Measurements from ENCODE around the gene RPAP3.

RPAP3 gene

DNA sequence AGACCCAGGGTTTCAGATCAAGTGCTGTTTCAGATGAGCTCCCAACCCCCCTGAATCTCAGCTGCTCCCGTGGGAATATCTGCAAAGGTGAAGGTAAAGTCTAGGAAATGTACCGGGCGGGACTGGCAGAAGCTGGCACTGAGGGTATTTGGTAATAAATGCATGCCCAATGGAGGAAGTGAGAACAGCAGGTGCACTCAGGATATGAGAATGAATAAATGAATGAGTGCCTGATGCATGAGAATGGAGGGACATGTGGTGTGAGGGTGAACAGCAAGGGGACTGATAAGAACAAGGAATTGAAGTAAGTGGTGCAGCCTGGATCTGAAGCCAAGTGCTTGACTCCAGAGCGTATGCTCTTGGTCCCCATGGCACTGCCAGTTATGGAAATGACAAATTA is 41.3 kb upstream of the RPAP3 start:
- TF ChIP-seq, protein P1, sequence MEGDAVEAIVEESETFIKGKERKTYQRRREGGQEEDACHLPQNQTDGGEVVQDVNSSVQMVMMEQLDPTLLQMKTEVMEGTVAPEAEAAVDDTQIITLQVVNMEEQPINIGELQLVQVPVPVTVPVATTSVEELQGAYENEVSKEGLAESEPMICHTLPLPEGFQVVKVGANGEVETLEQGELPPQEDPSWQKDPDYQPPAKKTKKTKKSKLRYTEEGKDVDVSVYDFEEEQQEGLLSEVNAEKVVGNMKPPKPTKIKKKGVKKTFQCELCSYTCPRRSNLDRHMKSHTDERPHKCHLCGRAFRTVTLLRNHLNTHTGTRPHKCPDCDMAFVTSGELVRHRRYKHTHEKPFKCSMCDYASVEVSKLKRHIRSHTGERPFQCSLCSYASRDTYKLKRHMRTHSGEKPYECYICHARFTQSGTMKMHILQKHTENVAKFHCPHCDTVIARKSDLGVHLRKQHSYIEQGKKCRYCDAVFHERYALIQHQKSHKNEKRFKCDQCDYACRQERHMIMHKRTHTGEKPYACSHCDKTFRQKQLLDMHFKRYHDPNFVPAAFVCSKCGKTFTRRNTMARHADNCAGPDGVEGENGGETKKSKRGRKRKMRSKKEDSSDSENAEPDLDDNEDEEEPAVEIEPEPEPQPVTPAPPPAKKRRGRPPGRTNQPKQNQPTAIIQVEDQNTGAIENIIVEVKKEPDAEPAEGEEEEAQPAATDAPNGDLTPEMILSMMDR (IDR thresholded peaks at IDR 0.05; ENCODE audit: borderline replicate concordance, control extremely low read depth, extremely low read depth, insufficient read depth, missing control alignments): no peak
- in situ Hi-C loops (cut with MboI; ENCODE audit: low sequenced_read_pairs, unreplicated experiment): no loop called here
- DNase-seq (ENCODE audit: low spot score): peak; percentile 28

DNA sequence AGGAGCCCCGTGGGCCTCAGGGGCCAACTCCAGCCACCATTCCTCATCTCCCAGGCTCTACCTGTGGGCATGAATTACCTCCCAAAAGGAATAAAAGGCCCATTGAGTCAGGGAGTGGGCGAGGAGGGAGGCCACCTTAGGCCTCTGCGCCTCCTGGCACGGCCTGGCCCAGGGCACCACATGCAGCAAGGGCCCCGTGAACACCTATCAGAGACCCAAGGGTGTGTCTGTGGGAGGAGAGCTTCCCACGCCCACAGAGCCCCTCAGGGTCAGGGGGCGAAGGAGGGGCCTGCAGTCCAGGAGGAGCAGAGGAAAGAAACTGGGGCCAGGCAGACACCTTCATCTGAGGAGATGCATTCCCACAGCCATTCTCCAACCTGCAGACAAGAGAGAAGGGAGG is 40.7 kb upstream of the RPAP3 start:
- TF ChIP-seq, protein P1 (IDR thresholded peaks at IDR 0.05; ENCODE audit: borderline replicate concordance, control extremely low read depth, extremely low read depth, insufficient read depth, missing control alignments): no peak
- DNase-seq (ENCODE audit: low spot score): peak; percentile 22
- in situ Hi-C loops (cut with MboI; ENCODE audit: low sequenced_read_pairs, unreplicated experiment): no loop called here

DNA sequence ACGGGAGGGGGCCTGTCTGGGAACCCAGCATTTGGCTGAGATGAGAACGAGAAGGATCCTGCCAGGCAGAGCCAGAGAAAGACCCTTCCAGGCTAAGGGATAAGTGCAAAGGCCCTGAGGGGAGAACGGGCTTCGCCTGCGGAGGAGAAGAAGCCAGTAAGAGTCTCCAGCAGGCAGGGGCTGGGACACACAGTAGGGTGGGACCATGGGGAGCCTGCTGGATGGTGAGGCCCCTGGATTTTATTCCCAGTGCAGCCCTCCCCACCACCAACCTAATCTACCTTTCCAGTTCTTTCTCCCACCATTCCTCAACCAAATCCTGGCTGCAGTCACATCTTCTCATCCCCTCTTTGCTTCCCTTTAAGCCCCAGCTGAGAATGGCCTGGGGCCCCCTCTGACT is 40.2 kb upstream of the RPAP3 start:
- DNase-seq (ENCODE audit: low spot score): peak; percentile 25
- TF ChIP-seq, protein P1 (IDR thresholded peaks at IDR 0.05; ENCODE audit: borderline replicate concordance, control extremely low read depth, extremely low read depth, insufficient read depth, missing control alignments): no peak
- in situ Hi-C loops (cut with MboI; ENCODE audit: low sequenced_read_pairs, unreplicated experiment): no loop called here

DNA sequence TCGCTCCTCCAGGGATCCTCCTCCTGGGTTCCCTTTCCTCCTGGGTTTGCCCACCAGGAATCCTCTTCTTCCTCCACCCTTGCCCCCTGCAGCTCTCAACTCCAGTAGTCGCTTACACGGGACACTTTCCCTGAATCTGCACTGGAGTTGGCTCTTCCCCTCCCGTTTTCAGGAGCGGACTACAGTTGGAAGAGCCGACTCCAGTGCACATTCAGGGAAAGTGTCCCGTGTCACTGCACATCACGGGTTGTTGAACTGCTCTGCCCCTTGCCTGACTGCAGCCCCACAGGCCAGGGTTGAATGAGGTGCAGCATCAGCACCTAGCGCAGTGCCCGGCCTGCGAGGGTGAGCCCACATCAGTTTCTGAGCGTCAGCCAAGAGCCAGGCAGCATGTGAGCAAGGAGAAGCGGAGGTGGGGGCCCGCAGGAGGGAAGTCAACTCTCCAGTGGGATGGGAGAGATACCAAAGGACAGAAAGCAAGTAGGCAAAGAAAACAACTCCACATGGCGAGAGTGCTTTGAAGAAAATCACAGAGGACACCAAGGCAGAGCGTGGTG is 39.7 kb upstream of the RPAP3 start:
- TF ChIP-seq, protein P1 (IDR thresholded peaks at IDR 0.05; ENCODE audit: borderline replicate concordance, control extremely low read depth, extremely low read depth, insufficient read depth, missing control alignments): no peak
- no peak for DNase-seq (ENCODE audit: low spot score)
- in situ Hi-C loops (cut with MboI; ENCODE audit: low sequenced_read_pairs, unreplicated experiment): no loop called here

DNA sequence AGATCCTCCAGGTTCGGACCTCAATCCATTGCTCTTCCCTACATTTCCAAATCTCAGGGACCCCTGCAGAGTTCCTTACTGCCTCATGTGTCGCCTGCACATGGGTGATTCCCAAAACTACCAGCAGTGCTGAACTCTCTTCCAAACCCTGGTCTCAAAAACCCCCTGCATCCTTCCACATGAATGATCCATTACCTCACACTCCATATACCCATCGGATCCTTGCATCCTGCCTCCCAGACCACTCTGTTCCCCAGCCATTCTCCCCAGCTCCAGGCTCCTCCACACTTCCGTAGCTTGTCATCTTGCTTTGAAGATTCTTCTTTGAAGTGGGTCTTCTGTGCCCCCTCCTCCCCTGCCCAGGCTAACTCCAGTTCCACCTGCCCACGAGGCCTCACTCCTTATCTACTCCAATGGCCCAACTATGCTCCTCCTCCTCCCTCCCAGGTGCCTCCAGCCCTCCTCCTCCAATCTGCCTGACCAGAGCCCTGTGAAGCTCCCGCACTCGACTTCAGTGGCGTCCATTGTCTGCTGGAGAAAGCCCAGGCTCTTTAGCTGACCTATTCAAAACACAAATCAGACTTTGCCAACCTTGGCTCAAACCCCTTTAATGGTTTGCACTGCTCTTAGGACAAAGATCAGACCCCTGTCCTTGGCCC is 39.1 kb upstream of the RPAP3 start:
- in situ Hi-C loops (cut with MboI; ENCODE audit: low sequenced_read_pairs, unreplicated experiment): no loop called here
- TF ChIP-seq, protein P1 (IDR thresholded peaks at IDR 0.05; ENCODE audit: borderline replicate concordance, control extremely low read depth, extremely low read depth, insufficient read depth, missing control alignments): no peak
- DNase-seq (ENCODE audit: low spot score): no peak

DNA sequence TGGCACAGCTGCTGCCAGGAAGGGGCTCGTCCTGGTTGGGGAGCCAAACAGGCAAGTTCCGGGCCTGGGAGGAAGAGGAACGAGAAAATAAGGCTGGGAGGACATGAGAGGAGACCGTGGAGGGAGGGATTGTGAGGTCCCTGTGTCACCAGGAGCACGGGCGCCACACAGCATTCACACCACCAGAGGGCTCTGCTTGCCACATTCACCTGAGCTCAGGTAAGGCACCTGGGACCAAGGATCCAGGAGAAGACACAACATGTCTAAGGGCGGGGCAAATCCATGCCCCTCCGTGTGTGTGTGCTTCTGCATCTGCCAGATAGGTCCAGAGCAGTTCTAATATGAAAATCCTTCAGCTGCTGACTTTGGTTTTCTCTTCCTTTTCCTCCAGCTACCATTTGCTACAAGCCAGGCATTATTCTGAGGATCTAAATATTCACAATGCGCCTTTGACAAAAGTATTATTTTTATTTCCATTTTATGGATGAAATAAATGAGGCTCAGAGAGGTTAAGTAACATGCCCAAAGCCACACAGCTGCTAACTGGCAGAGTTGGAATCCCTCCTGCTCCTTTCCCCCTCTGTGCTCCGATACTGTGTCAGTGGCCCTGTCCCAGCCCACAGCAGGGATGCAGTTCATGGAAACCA is 38.3 kb upstream of the RPAP3 start:
- peak; percentile 66 for DNase-seq (ENCODE audit: low spot score)

More for the DNA sequence above, 38.3 kb upstream of the RPAP3 start:
- in situ Hi-C loops (cut with MboI; ENCODE audit: low sequenced_read_pairs, unreplicated experiment): no loop called here
- TF ChIP-seq, protein P1 (IDR thresholded peaks at IDR 0.05; ENCODE audit: borderline replicate concordance, control extremely low read depth, extremely low read depth, insufficient read depth, missing control alignments): peak; percentile 65
